SK-N-SH treated with all-trans-retinoic acid at 6 μM for 48 hours (cell line): Measurements from ENCODE around the gene SHC1.
A peak's percentile ranks its signal among the peaks of the same experiment; 100 is the strongest.

Experiments
- ATAC-seq: fragments of 200-7000 bp; cut with Tn5 transposase; 3 replicates; pipeline ENCODE4 v1.9.1; 2020; ENCODE audit warnings: mild to moderate bottlenecking, moderate library complexity
- ARNTL ChIP-seq: fragments of 450-650 bp; formaldehyde crosslinking; IDR thresholded peaks from 2 replicates; pipeline ENCODE4 v1.5.0; 2020; ENCODE audit warnings: low read depth, mild to moderate bottlenecking, moderate library complexity, borderline replicate concordance
- BACH2 ChIP-seq: fragments of 250-450 bp; sonication (Bioruptor Pico); IDR thresholded peaks from 2 replicates; pipeline ENCODE4 v1.9.0; 2021; ENCODE audit warnings: mild to moderate bottlenecking, borderline replicate concordance
- CREB5 ChIP-seq: fragments of 250-450 bp; sonication (Bioruptor Pico); IDR thresholded peaks from 2 replicates; pipeline ENCODE4 v1.5.1; 2020; ENCODE audit warnings: low read depth, mild to moderate bottlenecking, moderate library complexity
- CSDC2 ChIP-seq: fragments of 250-450 bp; sonication (Bioruptor Pico); IDR thresholded peaks from 2 replicates; pipeline ENCODE4 v1.5.0; 2020; ENCODE audit warnings: mild to moderate bottlenecking, moderate library complexity
- CSRNP3 ChIP-seq: fragments of 250-450 bp; sonication (Bioruptor Pico); IDR thresholded peaks from 2 replicates; pipeline ENCODE4 v1.5.1; 2021; ENCODE audit warnings: mild to moderate bottlenecking, moderate library complexity
- ESRRG ChIP-seq: fragments of 250-450 bp; sonication (Bioruptor Pico); IDR thresholded peaks from 2 replicates; pipeline ENCODE4 v1.6.1; 2021; ENCODE audit warnings: mild to moderate bottlenecking
- GLIS3 ChIP-seq: fragments of 250-450 bp; sonication (Bioruptor Pico); IDR thresholded peaks from 2 replicates; pipeline ENCODE4 v1.5.0; 2020; ENCODE audit warnings: mild to moderate bottlenecking, moderate library complexity
- OSR1 ChIP-seq: fragments of 250-450 bp; sonication (Bioruptor Pico); IDR thresholded peaks from 2 replicates; pipeline ENCODE4 v1.8.0; 2022; ENCODE audit warnings: moderate library complexity, mild to moderate bottlenecking, inconsistent platforms
- PATZ1 ChIP-seq: fragments of 250-450 bp; sonication (Bioruptor Pico); IDR thresholded peaks from 2 replicates; pipeline ENCODE4 v1.8.0; 2020; ENCODE audit warnings: mild to moderate bottlenecking, moderate library complexity, borderline replicate concordance
- POU6F1 ChIP-seq: fragments of 250-450 bp; sonication (Bioruptor Pico); IDR thresholded peaks from 2 replicates; pipeline ENCODE4 v1.8.0; 2021; ENCODE audit warnings: low read depth, mild to moderate bottlenecking, moderate library complexity, borderline replicate concordance
- RARB ChIP-seq: fragments of 250-450 bp; sonication (Bioruptor Pico); IDR thresholded peaks from 2 replicates; pipeline ENCODE4 v1.8.0; 2021; ENCODE audit warnings: mild to moderate bottlenecking, moderate library complexity
- SNAI2 ChIP-seq: fragments of 250-450 bp; sonication (Bioruptor Pico); IDR thresholded peaks from 2 replicates; pipeline ENCODE4 v1.5.0; 2020; ENCODE audit warnings: mild to moderate bottlenecking, moderate library complexity
- TCF4 ChIP-seq: fragments of 250-450 bp; sonication (Bioruptor Pico); IDR thresholded peaks from 2 replicates; pipeline ENCODE4 v1.8.0; 2021; ENCODE audit warnings: mild to moderate bottlenecking, moderate library complexity, borderline replicate concordance
- TOX ChIP-seq: fragments of 250-450 bp; sonication (Bioruptor Pico); IDR thresholded peaks from 2 replicates; pipeline ENCODE4 v1.8.0; 2021; ENCODE audit warnings: mild to moderate bottlenecking, moderate library complexity, borderline replicate concordance
- TSHZ2 ChIP-seq: fragments of 250-450 bp; sonication (Bioruptor Pico); IDR thresholded peaks from 2 replicates; pipeline ENCODE4 v1.5.0; 2020; ENCODE audit warnings: mild to moderate bottlenecking, moderate library complexity
- ZC3H10 ChIP-seq: fragments of 250-450 bp; sonication (Bioruptor Pico); IDR thresholded peaks from 2 replicates; pipeline ENCODE4 v1.5.1; 2021; ENCODE audit warnings: mild to moderate bottlenecking, moderate library complexity
- ZFP3 ChIP-seq: fragments of 250-450 bp; sonication (Bioruptor Pico); IDR thresholded peaks from 2 replicates; pipeline ENCODE4 v1.5.0; 2020; ENCODE audit warnings: mild to moderate bottlenecking, moderate library complexity
- ZFP30 ChIP-seq: fragments of 450-650 bp; formaldehyde crosslinking; IDR thresholded peaks from 2 replicates; pipeline ENCODE4 v1.5.0; 2022; ENCODE audit warnings: mild to moderate bottlenecking, moderate library complexity
- ZNF70 ChIP-seq: fragments of 450-650 bp; formaldehyde crosslinking; IDR thresholded peaks from 2 replicates; pipeline ENCODE4 v1.5.0; 2020; ENCODE audit warnings: mild to moderate bottlenecking, moderate library complexity
- ZNF8 ChIP-seq: fragments of 450-650 bp; formaldehyde crosslinking; IDR thresholded peaks from 2 replicates; pipeline ENCODE4 v1.5.0; 2020; ENCODE audit warnings: mild to moderate bottlenecking, moderate library complexity

The SHC1 gene

GRCh38 chr1:154972517-154973343, 2.2 kb upstream of the SHC1 start:
- TF ChIP-seq ZC3H10 (CRISPR knock-in tag) (peak; percentile 30; the same call in 1 of the 2 replicates), ZFP30 (no peak), TOX (peak; percentile 60; the same call in 1 of the 2 replicates), ARNTL (CRISPR knock-in tag) (no peak), SNAI2 (no peak), POU6F1 (CRISPR knock-in tag) (0 out of 2 replicates have a peak, but pooled peaks have one; percentile 73), RARB (0 out of 2 replicates have a peak, but pooled peaks have one; percentile 3), GLIS3 (CRISPR knock-in tag) (no peak), TSHZ2 (CRISPR knock-in tag) (no peak), OSR1 (CRISPR knock-in tag) (0 out of 2 replicates have a peak, but pooled peaks have one; percentile 13), ESRRG (CRISPR knock-in tag) (no peak)
- peak; percentile 36 for ATAC-seq

- no peak for TF ChIP-seq ARNTL (CRISPR knock-in tag)
- TF ChIP-seq SNAI2: no peak
- TF ChIP-seq PATZ1 (CRISPR knock-in tag): no peak
- TF ChIP-seq ZFP30: no peak
- TF ChIP-seq ZNF70: no peak
- TF ChIP-seq BACH2 (CRISPR knock-in tag): no peak
- no peak for TF ChIP-seq CREB5 (CRISPR knock-in tag)
- no peak for TF ChIP-seq TSHZ2 (CRISPR knock-in tag)
- no peak for TF ChIP-seq ZFP3 (CRISPR knock-in tag)
- no peak for TF ChIP-seq OSR1 (CRISPR knock-in tag)
- no peak for TF ChIP-seq GLIS3 (CRISPR knock-in tag)
- TF ChIP-seq RARB: no peak
- TF ChIP-seq TOX: no peak
- TF ChIP-seq CSDC2 (CRISPR knock-in tag): no peak
- no peak for TF ChIP-seq TCF4 (CRISPR knock-in tag)
- TF ChIP-seq ESRRG (CRISPR knock-in tag): no peak
- no peak for TF ChIP-seq POU6F1 (CRISPR knock-in tag)
- TF ChIP-seq ZC3H10 (CRISPR knock-in tag): no peak
- TF ChIP-seq CSRNP3 (CRISPR knock-in tag): no peak
- no peak for TF ChIP-seq ZNF8 (CRISPR knock-in tag)
- no peak for ATAC-seq
These were observed 1.6 kb upstream of the SHC1 start for GRCh38 chr1:154972213-154972516.
